Stimulated activated CD8-positive, alpha-beta memory T cell treated with anti-CD3 and anti-CD28 coated beads, Interleukin-4, amount 100 ng/mL, for 4 hours (primary cell): Measurements from ENCODE around the gene HSPBAP1.
"Not testable (repeated sequence)": the region's sequence is repeated elsewhere in the genome, so short reads cannot be mapped to it uniquely, and the experiment has no call there.

ENCODE experiments used
- DNase-seq, 2 donors: peaks; one replicate each; pipeline ENCODE4 v3.0.0-alpha.2; 2020; ENCODE audit warnings: low read depth in 2 of 2, low spot score in 1 of 2

Gene HSPBAP1

DNA sequence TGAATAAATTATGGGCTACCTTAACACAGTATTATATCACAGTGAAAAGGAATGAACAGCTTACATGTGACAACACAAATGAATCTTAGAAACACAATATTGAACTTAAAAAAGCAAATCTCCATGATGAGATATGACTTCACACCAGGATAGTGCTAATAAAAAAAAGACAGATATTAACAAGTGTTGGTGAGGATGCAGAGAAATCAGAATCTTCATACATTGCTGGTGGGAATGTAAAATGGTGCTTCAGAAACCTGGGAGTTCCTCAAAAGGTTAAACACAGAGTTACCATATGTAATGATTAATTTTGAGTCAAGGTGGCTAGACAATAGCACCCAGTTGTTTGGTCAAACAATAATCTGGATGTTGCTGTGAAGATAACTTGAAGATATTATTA lies 51.4 kb downstream of the HSPBAP1 start:
- DNase-seq = no peak

DNA sequence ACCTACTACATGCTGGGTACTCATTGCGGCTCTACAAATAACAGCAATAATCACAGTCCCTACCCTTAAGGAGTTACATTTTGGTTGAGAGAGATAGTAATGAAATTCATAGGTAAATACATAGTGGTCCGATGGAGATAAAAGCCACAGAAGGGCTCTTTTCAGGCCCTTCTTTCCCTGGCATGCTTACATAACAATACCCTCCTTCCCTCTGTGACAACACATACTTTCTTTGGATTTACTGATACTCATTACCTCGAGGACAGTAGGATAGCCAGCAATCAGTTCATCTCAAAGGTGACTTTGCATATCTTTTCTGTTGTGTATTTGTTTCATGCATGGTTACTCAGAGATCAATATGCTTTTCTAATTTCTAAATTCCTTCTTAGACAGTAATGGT lies 54.5 kb downstream of the HSPBAP1 start:
- DNase-seq = no peak

DNA sequence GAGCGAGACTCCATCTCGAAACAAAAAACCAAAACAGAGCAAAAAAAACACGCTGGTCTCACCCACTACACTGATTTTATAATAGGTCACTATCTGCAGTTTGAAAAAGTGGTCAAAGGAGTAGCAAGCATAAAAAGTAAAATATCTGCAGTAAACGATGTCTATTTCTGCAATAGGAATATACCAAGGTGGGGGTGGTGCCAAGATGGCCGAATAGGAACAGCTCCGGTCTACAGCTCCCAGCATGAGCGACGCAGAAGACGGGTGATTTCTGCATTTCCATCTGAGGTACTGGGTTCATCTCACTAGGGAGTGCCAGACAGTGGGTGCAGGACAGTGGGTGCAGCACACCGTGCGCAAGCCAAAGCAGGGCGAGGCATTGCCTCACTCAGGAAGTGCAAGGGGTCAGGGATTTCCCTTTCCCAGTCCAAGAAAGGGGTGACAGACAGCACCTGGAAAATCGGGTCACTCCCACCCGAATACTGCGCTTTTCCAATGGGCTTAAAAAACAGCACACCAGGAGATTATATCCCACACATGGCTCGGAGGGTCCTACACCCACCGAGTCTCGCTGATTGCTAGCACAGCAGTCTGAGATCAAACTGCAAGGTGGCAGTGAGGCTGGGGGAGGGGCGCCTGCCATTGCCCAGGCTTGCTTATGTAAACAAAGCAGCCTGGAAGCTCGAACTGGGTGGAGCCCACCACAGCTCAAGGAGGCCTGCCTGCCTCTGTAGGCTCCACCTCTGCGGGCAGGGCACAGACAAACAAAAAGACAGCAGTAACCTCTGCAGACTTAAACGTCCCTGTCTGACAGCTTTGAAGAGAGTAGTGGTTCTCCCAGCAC lies 60.7 kb downstream of the HSPBAP1 start:
- not testable (repeated sequence) for DNase-seq

- DNase-seq = no peak
These were observed 63.4 kb downstream of the HSPBAP1 start for GRCh38 chr3:122730240-122730639.

DNA sequence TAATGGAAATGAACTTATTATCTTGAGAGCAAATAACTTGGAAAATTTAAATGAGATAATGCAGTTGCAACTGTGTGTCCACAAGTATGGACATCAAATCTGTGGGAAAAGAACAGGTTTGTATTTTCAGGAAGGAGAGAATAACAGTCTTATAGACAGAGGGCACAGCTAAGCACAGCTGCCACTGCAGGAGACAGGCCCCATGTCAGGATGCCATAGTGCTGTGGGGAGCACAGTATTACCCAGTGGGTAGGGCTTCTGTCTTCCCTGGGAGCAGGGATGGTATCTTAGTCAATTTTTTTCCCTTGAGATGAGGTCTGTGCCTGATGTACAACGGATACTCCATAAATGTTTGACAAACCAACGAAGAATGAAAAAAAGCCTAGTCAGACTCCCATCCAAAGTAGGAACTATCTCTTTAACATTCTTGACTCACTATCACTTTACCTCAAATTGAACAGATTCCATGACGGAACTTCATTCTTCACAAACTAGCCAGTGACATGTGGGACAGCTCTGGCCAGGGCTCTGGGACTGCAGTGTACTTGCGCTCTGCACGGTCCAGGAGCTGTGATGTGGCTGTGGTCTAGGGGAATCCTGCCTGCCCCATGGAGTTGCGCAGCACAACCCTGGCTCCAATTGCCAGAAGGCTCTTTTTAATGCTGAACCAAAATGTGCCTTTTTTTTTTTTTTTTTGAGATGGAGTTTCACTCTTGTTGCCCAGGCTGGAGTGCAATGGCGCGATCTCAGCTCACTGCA lies 64.7 kb downstream of the HSPBAP1 start:
- DNase-seq = no peak

DNA sequence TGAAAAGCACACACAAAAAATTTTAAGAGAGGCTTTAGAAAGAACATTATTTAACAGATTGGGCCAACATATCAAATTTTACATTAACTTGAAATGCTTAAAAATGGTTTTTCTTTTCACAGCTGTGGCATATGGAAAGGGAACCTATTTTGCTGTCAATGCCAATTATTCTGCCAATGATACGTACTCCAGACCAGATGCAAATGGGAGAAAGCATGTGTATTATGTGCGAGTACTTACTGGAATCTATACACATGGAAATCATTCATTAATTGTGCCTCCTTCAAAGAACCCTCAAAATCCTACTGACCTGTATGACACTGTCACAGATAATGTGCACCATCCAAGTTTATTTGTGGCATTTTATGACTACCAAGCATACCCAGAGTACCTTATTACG lies 65.4 kb downstream of the HSPBAP1 start:
- DNase-seq = no peak

- no peak for DNase-seq
These were observed 65.9 kb downstream of the HSPBAP1 start for GRCh38 chr3:122727766-122728165.

DNA sequence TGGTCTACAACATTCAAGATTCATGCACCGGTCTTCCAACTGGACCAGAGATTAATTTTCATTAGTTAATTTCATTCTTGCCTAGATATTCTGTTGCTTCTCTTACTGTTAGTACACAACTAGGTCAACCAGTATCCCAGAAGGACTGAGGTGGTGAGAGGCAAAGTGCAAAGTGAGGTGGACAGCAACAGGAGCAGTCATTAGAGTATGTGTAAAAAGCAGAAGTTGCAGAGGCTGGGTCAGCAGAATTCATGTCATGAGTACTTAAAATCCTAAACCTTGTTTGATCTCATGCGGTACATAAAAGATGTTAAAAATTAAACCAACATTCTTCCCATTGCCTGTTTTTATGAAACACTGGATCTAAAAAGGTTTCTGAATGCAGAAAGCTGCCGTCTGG lies 66.3 kb downstream of the HSPBAP1 start:
- DNase-seq = no peak

GRCh38 chr3:122725106-122725505 lies 68.5 kb downstream of the HSPBAP1 start:
- no peak for DNase-seq

DNA sequence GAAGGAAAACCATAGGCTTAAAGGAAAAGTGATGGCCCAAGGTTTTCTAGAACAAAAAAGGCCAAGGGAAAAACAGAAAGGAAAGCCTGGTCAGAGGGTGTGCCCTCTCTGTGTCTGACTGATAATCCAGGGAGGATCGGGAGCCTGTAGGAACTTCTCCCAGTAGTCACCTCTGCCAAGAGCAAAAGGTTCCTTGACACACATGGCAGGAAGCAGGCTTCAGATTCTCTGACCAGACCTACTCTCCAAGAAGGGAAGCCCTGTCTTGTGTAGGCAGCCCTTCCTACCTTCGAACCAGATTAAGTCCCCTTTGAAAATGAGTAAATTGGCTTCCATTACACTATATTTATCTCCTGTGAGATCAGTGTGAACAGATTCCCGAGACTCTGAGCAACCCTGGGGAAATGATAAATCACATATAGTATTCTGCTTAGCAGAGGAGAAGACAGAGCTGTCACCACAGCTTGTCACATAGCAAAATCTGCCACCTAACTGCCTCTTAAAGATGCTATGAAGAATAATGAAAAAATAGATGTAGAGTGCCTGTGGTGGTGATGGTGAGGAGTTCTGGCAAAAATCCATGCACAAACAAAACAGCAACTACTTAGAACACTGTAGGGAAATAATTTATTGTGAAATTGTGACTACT lies 74.2 kb downstream of the HSPBAP1 start:
- DNase-seq = no peak

DNA sequence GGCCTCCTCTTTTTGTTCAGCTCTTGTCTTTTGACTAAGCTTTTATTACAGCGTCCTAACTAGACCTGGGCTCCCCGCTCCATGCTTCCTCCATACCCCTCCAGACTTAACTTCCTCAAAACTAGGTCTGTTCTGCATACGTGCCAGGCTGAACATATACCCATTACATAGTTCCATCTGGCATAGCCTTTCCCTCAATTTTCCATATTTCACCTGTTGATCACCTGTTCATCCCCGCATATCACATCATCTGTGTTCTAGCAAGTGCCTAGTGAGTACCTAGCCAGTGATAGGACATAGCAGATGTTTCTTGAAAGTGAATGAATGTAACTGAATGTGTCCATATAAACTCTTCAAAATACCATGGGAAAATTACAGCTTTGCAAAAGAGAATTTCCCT lies 77.0 kb downstream of the HSPBAP1 start:
- DNase-seq = no peak

DNA sequence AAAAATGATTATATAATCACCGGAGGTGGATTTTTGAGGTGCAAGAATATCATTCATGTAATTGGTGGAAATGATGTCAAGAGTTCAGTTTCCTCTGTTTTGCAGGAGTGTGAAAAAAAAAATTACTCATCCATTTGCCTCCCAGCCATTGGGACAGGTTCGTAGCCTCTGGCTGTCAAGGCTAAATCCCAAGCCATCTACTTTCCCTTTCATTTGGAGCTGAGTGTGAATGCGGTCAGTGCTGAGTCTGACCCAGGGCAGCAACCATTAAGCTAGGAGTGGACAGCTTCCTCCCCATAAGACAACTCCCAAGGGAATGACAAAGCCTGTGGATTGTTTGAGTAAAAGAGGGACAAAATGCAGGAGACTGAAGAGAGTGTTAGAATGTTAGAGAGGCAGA lies 79.4 kb downstream of the HSPBAP1 start:
- DNase-seq = no peak

DNA sequence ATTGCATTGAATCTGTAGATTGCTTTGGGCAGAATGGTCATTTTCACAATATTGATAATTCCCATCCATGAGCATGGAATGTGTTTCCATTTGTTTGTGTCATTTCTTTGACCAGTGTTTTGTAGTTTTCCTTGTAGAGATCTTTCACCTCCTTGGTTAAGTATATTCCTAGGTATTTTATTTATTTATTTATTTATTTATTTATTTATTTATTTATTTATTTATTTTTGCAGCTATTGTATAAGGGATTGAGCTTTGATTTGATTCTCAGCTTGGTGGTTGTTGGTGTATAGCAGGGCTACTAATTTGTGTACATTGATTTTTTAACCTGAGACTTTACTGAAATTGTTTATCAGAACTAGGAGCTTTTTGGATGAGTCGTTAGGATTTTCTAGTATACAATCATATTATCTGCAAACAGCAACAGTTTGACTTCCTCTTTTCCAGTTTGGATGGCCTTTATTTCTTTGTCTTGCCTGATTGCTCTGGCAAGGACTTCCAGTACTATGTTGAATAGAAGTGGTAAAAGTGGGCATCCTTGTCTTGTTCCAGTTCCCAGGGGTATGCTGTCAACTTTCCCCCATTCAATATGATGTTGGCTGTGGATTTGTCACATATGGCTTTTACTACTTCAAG lies 82.9 kb downstream of the HSPBAP1 start:
- not testable (repeated sequence) for DNase-seq

- DNase-seq = no peak
These were observed 88.3 kb downstream of the HSPBAP1 start for GRCh38 chr3:122705379-122705778.

DNA sequence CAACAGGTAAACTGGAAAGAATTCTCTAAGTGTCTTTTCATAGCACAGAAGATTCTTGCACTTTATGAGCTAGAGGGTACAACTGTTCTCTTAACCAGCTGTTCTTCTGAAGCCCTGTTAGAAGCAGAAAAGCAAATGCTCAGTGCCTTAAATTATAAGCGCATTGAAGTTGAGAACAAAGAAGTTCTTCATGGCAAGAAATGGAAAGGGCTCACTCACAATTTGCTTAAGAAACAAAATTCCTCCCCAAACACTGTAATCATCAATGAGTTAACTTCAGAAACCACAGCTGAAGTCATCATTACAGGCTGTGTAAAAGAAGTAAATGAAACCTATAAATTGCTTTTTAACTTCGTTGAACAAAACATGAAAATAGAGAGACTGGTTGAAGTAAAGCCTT lies 93.4 kb downstream of the HSPBAP1 start:
- DNase-seq = no peak

- DNase-seq = no peak
These were observed 95.5 kb downstream of the HSPBAP1 start for GRCh38 chr3:122697952-122698620.

GRCh38 chr3:122695927-122696561 lies 97.6 kb downstream of the HSPBAP1 start:
- DNase-seq = no peak

DNA sequence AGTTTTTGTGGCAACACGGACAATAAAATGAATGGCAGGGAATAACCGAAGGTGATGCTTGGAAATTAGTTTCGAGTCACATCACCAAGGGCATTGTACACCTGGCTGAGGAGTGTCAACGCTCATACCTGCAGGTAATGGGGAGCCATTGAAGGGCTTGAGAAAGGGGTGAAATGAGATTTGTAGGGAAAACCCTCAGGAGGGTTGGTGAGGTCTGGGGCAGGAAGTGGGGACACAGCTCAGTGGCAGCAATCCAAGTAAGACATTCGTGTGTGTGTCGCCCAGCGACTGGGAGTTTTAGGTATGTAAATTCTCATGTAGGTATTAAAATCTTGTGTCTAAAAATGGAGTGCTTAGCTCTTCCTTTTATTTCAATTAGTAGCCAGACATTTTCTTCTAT lies 98.7 kb downstream of the HSPBAP1 start:
- DNase-seq = no peak

GRCh38 chr3:122692674-122693073 lies 101.0 kb downstream of the HSPBAP1 start:
- DNase-seq = no peak

DNA sequence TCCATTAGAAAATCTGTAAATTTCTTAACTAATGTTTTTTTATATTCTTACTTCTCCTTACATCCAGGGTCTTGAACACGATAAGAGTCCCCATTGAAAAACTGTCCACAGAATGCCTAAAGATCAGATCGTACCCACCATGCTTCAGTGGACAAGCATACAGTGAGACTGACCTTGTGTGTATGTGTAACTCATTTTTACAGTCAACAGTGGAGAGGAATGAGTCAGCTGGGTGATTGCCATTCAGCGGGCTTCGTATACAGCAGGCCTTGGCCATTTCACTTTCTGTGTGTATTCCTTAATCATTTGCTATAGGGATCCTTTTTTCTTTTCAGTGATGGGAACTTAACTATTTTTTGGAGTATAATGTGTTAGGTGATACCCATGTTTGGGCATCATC lies 102.4 kb downstream of the HSPBAP1 start:
- no peak for DNase-seq

DNA sequence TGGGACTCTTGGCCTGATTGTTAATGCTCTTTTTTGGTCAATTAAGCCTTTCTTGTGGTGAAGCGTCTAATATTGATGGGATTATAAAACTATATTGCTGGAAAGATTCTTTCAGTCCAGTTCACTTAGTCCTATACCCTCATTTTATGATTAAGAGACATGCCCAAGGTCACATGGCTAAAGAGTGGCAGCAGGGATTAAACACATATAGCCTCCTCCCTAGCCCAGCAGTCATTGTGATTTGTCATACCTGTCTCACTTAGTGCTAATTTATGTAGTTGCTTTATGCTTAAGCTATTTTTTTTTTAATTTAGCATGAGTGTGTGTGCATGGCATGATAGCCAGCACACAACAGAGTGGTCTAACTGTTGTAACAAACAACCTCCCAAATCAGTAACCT lies 103.5 kb downstream of the HSPBAP1 start:
- no peak for DNase-seq
